Muscle of back (tissue), 11 donors: ENCODE measurements around the gene ITIH5. TPM values are rescaled to one million over a fixed set of nuclear protein-coding genes. Genes with fewer than 3 reads are reported as not detected.

Experiments used
- DNase-seq, 3 donors: peaks; one replicate each; pipeline versions ENCODE4 v3.0.0 to v3.0.0-alpha.2; 2013
- polyA plus RNA-seq, 10 donors: library from polyadenylated mRNA; unstranded; fragments of 120-200 nt; gene quantifications; one replicate each; pipeline ENCODE4 v1.2.1, GENCODE V29; 2013; ENCODE audit not compliant: insufficient read length in 10 of 10

The ITIH5 gene
- polyA plus RNA-seq, 10 donors: 36.9 to 67.2 (median 45.6) TPM

DNA sequence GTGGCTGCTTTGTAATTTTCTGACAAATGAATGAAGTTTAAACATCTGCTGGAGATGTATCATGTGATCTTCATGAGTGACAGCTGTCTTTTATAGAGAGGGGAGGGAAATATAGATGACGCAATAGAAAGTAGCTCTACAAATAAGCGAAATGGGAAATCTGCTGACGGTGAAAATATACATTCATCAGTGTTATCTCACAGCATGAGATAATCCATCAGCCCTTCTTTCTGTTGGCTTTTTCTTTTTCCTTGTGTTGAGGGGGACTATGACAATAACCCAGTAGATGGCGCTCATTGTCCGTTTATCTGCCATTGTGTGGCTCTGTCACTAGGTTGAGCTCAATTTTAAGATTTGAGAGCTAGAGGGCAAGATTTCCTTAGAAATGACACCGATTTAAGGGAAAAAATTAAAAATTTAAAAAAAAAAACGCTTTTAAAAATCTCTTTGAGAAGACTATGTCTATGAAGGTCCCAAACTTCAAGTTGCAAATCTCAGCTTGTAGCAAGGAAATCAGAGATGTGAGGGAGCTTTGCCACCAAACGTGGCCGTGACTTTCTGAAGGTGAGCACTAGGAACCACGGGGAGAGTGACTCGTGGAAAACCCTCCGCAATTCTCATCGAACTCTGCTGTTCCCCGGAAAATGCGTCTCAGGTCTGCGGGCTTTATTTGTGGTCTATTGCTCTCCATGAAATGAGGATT, 141.3 kb downstream of the ITIH5 start:
- peak; percentile 77 to 91 (median 88) for DNase-seq

DNA sequence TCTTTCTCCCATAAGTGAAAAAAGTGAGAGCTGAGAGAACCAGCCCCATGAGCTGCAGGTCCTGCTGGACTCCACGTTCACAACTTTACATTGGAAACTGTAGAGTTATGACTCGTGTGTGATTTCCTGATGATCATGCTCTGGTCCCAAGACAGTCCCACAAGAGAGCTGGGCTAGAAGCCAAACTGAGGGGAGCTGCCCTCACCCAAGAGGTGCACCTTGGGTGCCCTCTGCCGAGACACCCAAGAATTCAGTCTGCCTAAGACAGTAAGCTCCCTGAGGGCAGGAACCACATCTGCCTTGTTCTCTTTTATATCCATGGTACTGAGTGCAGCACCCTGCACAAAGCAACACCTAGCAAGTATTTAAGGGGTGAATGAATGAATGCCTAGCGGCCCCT, 143.1 kb downstream of the ITIH5 start:
- no peak for DNase-seq

GRCh38 chr10:7520507-7521485, 146.0 kb downstream of the ITIH5 start:
- DNase-seq: no peak

GRCh38 chr10:7519351-7519750, 147.4 kb downstream of the ITIH5 start:
- DNase-seq: no peak

DNA sequence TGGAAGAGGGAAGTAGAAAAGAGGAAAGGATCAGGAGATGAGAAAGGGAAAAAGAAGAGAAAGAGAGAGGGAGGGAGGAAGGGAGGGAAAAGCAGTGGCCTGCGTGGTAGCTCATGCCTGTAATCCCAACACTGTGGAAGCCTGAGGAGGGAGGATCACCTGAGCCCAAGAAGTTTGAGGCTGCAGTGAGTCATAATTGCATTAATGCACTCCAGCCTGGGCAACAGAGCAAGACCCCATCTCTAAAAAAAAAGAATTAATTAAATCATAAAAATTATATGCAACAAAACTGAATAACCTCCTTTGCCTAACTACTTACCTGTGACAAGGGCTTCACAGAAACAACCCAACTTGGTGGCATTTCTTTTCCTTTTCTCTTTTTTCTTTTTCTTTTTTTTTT, 148.1 kb downstream of the ITIH5 start:
- no peak for DNase-seq

DNA sequence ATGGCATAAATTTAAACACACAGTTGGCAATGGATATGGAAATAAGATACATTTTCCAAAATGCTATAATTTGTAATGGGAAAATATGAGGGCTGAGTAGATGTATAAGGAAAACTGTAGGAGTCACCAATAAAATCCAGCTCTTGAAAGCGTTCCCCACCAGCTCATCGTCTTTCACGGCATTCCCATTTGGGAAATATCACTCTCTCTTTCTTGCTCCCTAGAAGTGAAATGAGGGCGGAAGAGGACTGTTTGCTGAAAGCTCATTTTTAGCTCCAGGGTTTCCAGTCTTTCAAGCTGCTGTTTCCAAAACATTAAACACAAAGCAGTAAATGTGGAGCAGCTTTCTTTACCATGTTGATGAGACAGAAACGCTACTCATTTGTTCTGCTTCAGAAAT, 151.3 kb downstream of the ITIH5 start:
- peak in 2 of 3 donors; percentile 44 to 72 for DNase-seq

GRCh38 chr10:7513936-7514335, 152.8 kb downstream of the ITIH5 start:
- DNase-seq: no peak

DNA sequence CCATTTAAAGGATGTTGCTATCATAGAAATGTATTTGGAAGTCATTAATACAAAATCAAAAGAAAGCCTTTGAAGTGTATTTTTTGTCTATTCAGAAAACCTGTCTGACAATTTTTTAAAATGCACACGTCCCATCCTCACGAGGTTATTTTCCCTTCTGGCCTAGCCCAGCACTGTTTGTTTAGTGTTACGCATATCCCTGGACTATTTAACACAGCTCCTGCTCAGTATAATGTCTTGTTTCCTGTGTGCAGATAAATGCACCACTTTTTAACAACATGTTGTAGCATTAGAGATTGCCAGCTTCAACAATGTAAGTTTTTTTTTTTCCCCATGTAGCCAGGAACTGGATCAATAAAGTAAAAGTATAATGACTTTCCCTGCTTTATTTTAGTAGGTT, 153.3 kb downstream of the ITIH5 start:
- no peak for DNase-seq

DNA sequence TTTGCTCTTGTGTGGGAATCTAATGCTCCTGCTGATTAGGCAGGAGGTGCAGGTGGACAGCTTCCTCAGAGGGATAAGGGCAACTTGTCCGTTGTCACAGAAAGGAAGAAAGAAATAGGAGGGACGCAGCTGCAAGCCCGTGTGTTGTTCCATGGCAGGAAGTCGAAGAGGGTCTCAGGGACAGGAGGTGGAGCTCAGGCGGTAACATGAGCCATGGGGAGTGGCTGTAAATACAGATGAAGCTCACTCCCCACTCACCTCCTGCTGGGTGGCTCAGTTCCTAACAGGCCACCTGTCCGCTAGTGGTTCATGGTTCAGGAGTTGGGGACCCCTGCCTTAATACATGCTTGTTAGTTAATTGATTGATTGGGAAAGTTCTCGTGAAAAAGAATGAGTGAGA, 154.3 kb downstream of the ITIH5 start:
- DNase-seq: no peak

DNA sequence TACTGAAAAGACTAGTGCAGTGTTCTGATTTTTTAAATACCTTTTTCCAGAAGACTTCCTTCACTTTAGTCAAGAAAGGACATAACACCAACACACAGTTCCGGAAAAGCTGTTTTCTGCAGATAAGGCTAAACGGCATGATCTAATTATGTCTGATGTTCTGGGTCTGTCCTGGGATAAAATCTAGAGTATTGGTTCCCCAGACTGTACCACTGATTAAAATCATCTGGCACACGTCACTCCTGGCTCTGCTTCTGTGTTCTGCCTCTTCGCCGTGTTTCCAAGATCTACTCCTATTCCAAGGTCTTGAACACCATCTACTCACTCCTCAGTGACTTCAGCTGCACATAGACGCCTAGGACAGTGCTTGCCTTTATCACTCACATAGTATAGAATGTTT, 155.2 kb downstream of the ITIH5 start:
- no peak for DNase-seq

Other genes with a start within 250 kb of the ITIH5 start
- 1 to 10 TPM in 1 of 10 donors, under 1 TPM in 9; 0.08 to 2.6 (median 0.15) TPM for gene ITIH2, start 36.4 kb upstream of the ITIH5 start, polyA plus RNA-seq
- gene KIN, start 121.0 kb upstream of the ITIH5 start, polyA plus RNA-seq: 10 to 100 TPM; 11.2 to 16.8 (median 12.9) TPM
- 100 to 1,000 TPM; 234 to 282 (median 243) TPM for gene ATP5F1C, start 121.2 kb upstream of the ITIH5 start, polyA plus RNA-seq
- 1 to 10 TPM; 5.2 to 7.3 (median 5.9) TPM for gene TAF3, start 151.5 kb upstream of the ITIH5 start, polyA plus RNA-seq